ENCODE measurements around the gene EPS8.

EPS8 gene

DNA sequence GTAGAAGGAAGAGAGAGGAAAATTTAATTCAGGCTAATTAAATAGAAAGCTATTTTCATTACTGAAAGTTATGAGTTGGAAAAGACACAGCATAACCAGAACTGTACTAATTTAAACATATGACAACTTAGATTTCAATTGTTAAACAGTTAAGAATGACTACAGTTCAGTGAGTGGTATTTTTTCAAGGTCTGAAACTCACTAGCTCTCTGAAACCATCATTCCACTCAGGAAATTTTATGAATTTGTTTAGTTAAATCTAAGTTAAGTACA, 62.4 kb downstream of the EPS8 start:
- H3K27ac Mint-ChIP-seq = no peak overlapping the region

GRCh38 chr12:15726027-15726877, 62.9 kb downstream of the EPS8 start:
- H3K36me3 Mint-ChIP-seq (ENCODE audit: low read depth) = no peaks in the 10 kb centered on the region
- H3K9me3 Mint-ChIP-seq = no peaks in the 10 kb centered on the region
- H3K4me3 Mint-ChIP-seq = no peak overlapping the region
- H3K27ac Mint-ChIP-seq = no peak overlapping the region
- H3K27me3 Mint-ChIP-seq = peaks cover 5% of the 10 kb centered on the region
- H3K4me1 Mint-ChIP-seq = no peaks in the 10 kb centered on the region
- no peak for DNase-seq
- no peak for ATAC-seq

More for the DNA sequence above, 62.4 kb downstream of the EPS8 start:
- no peak for ATAC-seq
- no peak for DNase-seq
- Mint-ChIP-seq H3K4me3 (no peak overlapping the region), H3K27me3 (peaks cover 5% of the 10 kb centered on the region), H3K36me3 (ENCODE audit: low read depth) (no peaks in the 10 kb centered on the region), H3K9me3 (no peaks in the 10 kb centered on the region), H3K4me1 (no peaks in the 10 kb centered on the region)

GRCh38 chr12:15722951-15723350, 66.2 kb downstream of the EPS8 start:
- H3K36me3 Mint-ChIP-seq (ENCODE audit: low read depth) = no peaks in the 10 kb centered on the region
- H3K9me3 Mint-ChIP-seq = no peaks in the 10 kb centered on the region
- peaks cover 3% of the 10 kb centered on the region for H3K27me3 Mint-ChIP-seq
- ATAC-seq = no peak
- H3K4me3 Mint-ChIP-seq = no peak overlapping the region
- DNase-seq = no peak
- no peak overlapping the region for H3K27ac Mint-ChIP-seq
- H3K4me1 Mint-ChIP-seq = no peaks in the 10 kb centered on the region

GRCh38 chr12:15721316-15722115, 67.7 kb downstream of the EPS8 start:
- Mint-ChIP-seq H3K4me1 (no peaks in the 10 kb centered on the region), H3K4me3 (no peak overlapping the region), H3K9me3 (no peaks in the 10 kb centered on the region), H3K27ac (no peak overlapping the region), H3K27me3 (peaks cover 3% of the 10 kb centered on the region), H3K36me3 (ENCODE audit: low read depth) (no peaks in the 10 kb centered on the region)
- ATAC-seq (no peak), DNase-seq (no peak)

DNA sequence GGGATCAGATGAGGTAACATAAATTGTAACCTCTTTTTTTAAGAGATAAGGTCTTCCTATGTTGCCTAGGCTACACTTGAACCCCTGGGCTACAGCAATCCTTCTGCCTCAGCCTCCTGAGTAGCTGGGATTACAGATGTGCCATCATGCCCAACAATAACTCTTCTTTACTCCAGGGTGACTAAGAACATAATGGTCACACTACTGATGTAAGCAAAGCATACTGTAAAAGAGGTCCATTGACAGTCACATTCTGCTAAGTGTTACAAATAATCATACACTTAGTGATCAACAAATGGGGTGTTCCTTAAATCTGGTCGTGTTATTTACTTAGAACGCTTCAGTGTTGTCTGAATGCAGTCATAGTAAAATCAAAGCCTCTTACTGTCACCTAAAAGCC, 68.9 kb downstream of the EPS8 start:
- Mint-ChIP-seq H3K27me3 (no peaks in the 10 kb centered on the region), H3K4me3 (no peak overlapping the region), H3K4me1 (no peaks in the 10 kb centered on the region), H3K9me3 (no peaks in the 10 kb centered on the region), H3K36me3 (ENCODE audit: low read depth) (no peaks in the 10 kb centered on the region), H3K27ac (no peak overlapping the region)
- no peak for ATAC-seq
- no peak for DNase-seq

- peaks cover 3% of the 10 kb centered on the region for H3K27me3 Mint-ChIP-seq
- no peaks in the 10 kb centered on the region for H3K36me3 Mint-ChIP-seq (ENCODE audit: low read depth)
- ATAC-seq = no peak
- H3K4me3 Mint-ChIP-seq = no peak overlapping the region
- no peaks in the 10 kb centered on the region for H3K4me1 Mint-ChIP-seq
- no peaks in the 10 kb centered on the region for H3K9me3 Mint-ChIP-seq
- no peak overlapping the region for H3K27ac Mint-ChIP-seq
- no peak for DNase-seq
Observed at GRCh38 chr12:15719230-15719629, 70.0 kb downstream of the EPS8 start.

GRCh38 chr12:15717940-15718567, 71.1 kb downstream of the EPS8 start:
- ATAC-seq (no peak), DNase-seq (no peak)
- Mint-ChIP-seq H3K27me3 (peaks cover 3% of the 10 kb centered on the region), H3K4me3 (no peak overlapping the region), H3K4me1 (no peaks in the 10 kb centered on the region), H3K9me3 (no peaks in the 10 kb centered on the region), H3K36me3 (ENCODE audit: low read depth) (no peaks in the 10 kb centered on the region), H3K27ac (no peak overlapping the region)

DNA sequence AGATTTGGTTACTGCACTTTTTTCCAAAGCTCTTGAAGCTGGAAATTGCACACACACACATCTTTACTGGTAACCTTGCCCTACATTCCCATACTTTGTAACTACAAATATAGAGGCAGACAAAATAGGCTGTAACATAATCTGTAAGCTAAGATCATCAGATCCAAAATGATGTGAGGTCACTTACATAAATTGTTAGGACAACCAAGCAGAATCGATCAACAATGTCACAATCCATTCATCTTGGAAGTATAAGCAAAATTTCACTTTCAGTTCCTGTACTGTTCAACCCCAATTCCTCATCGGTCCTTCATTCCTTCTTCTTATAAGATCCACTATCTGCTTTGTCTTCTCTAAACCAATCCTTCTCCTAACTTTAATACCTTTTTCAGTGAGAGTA, 72.6 kb downstream of the EPS8 start:
- Mint-ChIP-seq H3K4me1 (no peaks in the 10 kb centered on the region), H3K27ac (no peak overlapping the region), H3K4me3 (no peak overlapping the region), H3K27me3 (peaks cover 3% of the 10 kb centered on the region), H3K36me3 (ENCODE audit: low read depth) (no peaks in the 10 kb centered on the region), H3K9me3 (no peaks in the 10 kb centered on the region)
- ATAC-seq (no peak), DNase-seq (no peak)

DNA sequence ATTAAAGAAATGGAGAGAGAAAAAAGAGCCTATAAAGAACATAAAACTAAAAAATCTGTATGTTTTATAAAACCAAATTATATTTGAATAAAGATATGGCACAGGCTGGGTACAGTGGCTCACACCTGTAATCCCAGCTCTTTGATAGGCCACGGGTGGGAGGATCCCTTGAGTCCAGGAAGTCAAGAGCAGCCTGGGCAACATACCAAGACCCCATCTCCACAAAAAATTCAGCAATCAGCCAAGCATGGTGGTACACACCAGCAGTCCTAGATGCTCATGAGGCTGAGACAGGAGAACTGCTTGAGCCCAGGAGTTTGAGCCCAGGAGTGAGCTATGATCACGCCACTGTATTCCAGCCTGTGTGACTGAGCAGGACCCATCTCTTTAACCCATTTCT, 74.9 kb downstream of the EPS8 start:
- no peak overlapping the region for H3K27ac Mint-ChIP-seq
- H3K4me3 Mint-ChIP-seq = no peak overlapping the region
- peaks cover 3% of the 10 kb centered on the region for H3K27me3 Mint-ChIP-seq
- DNase-seq (no peak), ATAC-seq (no peak)
- no peaks in the 10 kb centered on the region for H3K36me3 Mint-ChIP-seq (ENCODE audit: low read depth)
- no peaks in the 10 kb centered on the region for H3K9me3 Mint-ChIP-seq
- H3K4me1 Mint-ChIP-seq = no peaks in the 10 kb centered on the region

GRCh38 chr12:15712823-15713660, 76.1 kb downstream of the EPS8 start:
- Mint-ChIP-seq H3K4me3 (no peak overlapping the region), H3K36me3 (ENCODE audit: low read depth) (no peaks in the 10 kb centered on the region), H3K27ac (no peak overlapping the region), H3K27me3 (peaks cover 3% of the 10 kb centered on the region), H3K9me3 (no peaks in the 10 kb centered on the region), H3K4me1 (no peaks in the 10 kb centered on the region)
- DNase-seq (no peak), ATAC-seq (no peak)

DNA sequence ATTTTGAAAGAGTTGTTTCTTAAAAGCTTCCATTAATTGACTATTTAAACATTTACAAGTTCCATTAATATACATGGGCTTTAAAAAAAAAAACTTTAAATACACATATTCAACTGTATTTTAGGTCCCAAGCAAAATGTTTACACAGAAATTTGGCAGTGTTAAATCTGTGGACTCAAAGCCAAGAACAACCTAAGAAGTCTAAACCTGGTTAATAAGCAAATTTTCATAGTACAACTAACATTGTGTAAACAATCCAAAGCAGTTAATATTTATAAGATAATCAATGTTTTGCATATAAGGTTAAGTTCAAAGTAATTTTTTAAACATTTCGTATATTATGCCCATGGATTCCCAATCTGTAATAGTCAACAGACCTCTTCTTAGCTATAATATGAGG, 77.0 kb downstream of the EPS8 start:
- Mint-ChIP-seq H3K36me3 (ENCODE audit: low read depth) (no peaks in the 10 kb centered on the region), H3K27me3 (peaks cover 3% of the 10 kb centered on the region), H3K4me3 (no peak overlapping the region), H3K9me3 (no peaks in the 10 kb centered on the region), H3K27ac (no peak overlapping the region), H3K4me1 (no peaks in the 10 kb centered on the region)
- ATAC-seq (no peak), DNase-seq (no peak)

- Mint-ChIP-seq H3K36me3 (ENCODE audit: low read depth) (no peaks in the 10 kb centered on the region), H3K27ac (no peak overlapping the region), H3K4me1 (no peaks in the 10 kb centered on the region), H3K27me3 (peaks cover 3% of the 10 kb centered on the region), H3K9me3 (no peaks in the 10 kb centered on the region), H3K4me3 (no peak overlapping the region)
- ATAC-seq = no peak
- DNase-seq = no peak
Observed at GRCh38 chr12:15710860-15711510, 78.2 kb downstream of the EPS8 start.

DNA sequence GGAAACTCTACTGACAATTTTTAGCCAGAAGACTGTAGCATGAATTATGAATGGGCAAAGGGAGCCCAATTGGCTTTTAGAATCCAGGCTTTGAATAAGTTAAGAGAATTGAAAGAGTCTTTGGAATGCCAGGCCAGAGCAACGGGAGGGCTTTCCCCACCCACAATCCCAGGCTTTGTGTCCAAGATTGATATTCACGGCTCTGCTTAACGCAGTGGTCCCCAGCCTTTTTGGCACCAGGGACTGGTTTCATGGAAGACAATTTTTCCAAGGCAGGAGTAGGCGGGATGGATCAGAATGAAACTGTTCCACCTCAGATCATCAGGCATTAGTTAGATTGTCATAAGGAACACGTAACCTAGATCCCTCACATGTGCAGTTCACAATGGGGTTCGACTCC, 79.6 kb downstream of the EPS8 start:
- Mint-ChIP-seq H3K36me3 (ENCODE audit: low read depth) (no peaks in the 10 kb centered on the region), H3K4me3 (no peak overlapping the region), H3K4me1 (no peaks in the 10 kb centered on the region), H3K27ac (no peak overlapping the region), H3K27me3 (no peaks in the 10 kb centered on the region), H3K9me3 (no peaks in the 10 kb centered on the region)
- no peak for DNase-seq
- no peak for ATAC-seq
